Activated CD8-positive, alpha-beta memory T cell treated with anti-CD3 and anti-CD28 coated beads for 1 hour (primary cell): ENCODE measurements around the gene CAMK2G.
A peak's percentile ranks its signal among the peaks of the same experiment; 100 is the strongest.
"Not testable (repeated sequence)": the region's sequence is repeated elsewhere in the genome, so short reads cannot be mapped to it uniquely, and the experiment has no call there.

Experiments used
- DNase-seq, 2 donors: peaks; one replicate each; pipeline ENCODE4 v3.0.0-alpha.2; 2020; ENCODE audit warnings: low read depth in 1 of 2; ENCODE audit errors: extremely low read depth in 1 of 2

Gene CAMK2G

GRCh38 chr10:73874267-73875138, at the start of gene CAMK2G:
TSS of gene CAMK2G (minus strand) at chr10:73874555. CDS start at chr10:73874461, 94 bp downstream.
- peak; percentile 47 to 69 for DNase-seq

- DNase-seq: no peak
These were observed 48.4 kb upstream of the CAMK2G start for GRCh38 chr10:73922864-73923133.

GRCh38 chr10:73922007-73922863, 47.9 kb upstream of the CAMK2G start:
- DNase-seq: no peak

DNA sequence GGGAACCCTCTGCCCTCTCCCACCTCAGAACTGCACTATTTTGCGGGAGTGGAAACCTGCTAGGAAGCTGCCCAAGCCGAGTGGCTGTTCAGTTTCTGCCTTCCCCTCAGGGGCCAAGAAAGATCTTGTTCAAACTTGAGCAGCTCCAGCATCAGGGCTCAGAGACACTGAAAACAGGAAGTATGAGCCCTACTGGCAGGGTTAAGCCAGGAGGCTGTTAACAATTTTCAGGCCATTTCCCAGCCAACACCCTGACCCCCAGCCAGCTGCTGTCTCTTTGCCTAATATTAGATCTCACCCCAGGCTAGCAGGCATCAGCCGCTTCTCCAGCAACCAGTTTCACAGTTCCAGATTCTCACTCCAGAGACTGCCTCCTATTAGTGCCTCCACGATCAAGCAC, 45.7 kb upstream of the CAMK2G start:
- no peak for DNase-seq

GRCh38 chr10:73919481-73919880, 45.1 kb upstream of the CAMK2G start:
- DNase-seq: not testable (repeated sequence)

GRCh38 chr10:73917566-73918305, 43.4 kb upstream of the CAMK2G start:
- DNase-seq: no peak

DNA sequence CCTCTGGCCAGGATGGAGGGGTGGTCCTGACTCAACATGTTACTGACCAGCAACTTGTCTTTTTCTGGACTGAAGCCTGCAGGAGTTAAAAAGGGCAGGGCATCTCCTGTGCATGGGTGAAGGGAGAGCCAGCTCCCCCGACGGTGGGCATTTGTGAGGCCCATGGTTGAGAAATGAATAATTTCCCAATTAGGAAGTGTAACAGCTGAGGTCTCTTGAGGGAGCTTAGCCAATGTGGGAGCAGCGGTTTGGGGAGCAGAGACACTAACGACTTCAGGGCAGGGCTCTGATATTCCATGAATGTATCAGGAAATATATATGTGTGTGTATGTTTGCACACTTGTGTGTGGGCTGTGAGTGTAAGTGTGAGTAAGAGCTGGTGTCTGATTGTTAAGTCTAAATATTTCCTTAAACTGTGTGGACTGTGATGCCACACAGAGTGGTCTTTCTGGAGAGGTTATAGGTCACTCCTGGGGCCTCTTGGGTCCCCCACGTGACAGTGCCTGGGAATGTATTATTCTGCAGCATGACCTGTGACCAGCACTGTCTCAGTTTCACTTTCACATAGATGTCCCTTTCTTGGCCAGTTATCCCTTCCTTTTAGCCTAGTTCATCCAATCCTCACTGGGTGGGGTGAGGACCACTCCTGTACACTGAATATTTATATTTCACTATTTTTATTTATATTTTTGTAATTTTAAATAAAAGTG, 42.6 kb upstream of the CAMK2G start:
- no peak for DNase-seq

DNA sequence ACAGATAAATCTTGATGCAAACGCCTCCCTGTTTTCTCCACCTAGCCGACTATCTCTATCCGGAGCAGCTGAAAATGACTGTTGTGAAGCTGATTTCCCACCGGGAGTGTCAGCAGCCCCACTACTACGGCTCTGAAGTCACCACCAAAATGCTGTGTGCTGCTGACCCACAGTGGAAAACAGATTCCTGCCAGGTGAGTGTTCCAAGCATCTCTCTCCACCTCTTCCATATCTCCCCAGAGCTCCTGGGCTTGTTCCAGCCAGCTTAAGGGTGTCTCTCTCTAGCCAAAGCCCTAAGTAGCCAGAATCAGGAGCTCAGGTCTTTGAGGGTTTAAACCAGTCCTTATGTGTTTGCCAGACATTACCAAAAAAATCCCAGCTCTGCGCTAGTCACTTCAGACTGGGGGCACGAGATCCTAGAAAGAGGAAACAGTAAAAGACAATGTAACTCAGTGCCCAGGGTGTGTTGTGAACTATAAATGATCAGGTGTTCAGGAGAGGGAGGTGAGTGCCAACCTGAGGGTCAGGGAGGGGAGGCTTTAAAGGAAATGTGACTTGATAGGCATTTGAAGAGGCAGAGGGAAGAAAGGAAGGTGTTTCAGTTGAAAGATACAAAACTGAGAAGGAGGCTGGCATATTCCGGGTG, 41.0 kb upstream of the CAMK2G start:
- no peak for DNase-seq

DNA sequence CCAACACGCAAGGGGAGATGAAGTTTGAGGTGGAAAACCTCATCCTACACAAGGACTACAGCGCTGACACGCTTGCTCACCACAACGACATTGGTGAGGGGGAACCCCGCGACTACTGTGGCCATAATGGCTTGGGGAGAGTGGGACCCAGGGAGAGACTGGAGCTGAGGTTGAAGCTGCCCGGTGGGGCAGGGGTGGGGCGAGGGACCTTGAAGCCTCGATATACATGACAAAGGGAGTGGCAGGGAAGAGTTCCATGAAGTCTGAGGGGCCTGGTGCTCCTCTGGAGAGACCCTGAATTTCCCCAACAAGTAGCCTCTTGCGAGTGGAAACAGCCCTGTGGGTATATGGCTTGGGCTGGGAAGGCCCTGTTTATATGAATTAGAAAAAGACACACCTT, 39.7 kb upstream of the CAMK2G start:
- DNase-seq: no peak

- no peak for DNase-seq
These were observed 37.2 kb upstream of the CAMK2G start for GRCh38 chr10:73911553-73912004.

DNA sequence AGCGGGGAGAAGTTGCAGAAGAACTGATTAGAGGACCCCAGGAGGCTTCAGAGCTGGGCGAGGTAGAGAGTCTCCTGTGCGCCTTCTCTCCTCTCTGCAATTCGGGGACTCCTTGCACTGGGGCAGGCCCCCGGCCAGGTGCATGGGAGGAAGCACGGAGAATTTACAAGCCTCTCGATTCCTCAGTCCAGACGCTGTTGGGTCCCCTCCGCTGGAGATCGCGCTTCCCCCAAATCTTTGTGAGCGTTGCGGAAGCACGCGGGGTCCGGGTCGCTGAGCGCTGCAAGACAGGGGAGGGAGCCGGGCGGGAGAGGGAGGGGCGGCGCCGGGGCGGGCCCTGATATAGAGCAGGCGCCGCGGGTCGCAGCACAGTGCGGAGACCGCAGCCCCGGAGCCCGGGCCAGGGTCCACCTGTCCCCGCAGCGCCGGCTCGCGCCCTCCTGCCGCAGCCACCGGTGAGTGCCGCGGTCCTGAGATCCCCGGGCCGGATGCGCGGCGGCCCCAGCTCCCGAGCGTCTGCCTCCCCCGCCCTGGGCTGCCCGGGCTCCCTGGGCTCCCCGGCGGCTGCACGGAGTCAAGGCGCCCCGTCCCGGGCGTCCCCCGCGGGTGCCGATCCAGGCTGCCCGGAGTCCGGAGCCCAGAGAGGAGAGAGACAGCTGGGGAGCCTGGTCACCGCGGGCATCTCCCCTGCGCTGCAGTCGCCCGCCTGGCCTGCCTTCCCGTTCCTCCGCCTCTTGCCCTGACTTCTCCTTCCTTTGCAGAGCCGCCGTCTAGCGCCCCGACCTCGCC, 36.6 kb upstream of the CAMK2G start, which contains the start of gene PLAU:
TSS of gene PLAU (plus strand) at position 369 of the 789 bp plus-strand sequence. CDS start 424 bp downstream, outside the sequence.
- DNase-seq: no peak

- DNase-seq: no peak
These were observed 36.0 kb upstream of the CAMK2G start for GRCh38 chr10:73910401-73910763.

DNA sequence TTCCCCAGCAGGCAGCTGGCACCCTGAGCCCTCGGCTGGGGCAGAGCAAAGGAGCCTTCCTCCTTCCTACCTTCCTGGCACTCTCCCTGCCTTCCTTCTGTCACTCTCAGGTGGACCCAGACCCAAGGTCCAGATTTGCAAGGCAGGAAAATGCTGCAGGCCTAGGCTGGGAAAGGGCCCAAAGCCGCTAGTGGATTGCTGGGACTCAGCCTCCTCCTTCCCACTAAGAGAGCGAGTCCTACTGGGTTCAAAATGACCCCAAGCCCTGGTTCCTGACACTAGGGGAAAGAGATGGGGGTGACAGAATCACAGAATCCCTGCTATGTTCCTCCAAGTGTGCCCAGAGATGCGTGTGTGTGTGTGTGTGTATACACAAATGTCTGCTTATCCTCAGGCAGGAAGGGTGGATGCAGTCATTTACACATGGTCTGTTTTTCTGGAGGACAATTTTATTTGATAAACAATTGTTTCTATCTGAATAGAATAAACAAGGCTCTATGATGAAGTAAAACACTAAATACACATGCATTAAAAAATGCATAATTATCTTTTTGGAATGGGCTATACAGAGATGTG, 35.3 kb upstream of the CAMK2G start:
- DNase-seq: no peak

GRCh38 chr10:73908853-73909539, 34.6 kb upstream of the CAMK2G start:
- no peak for DNase-seq

GRCh38 chr10:73907841-73908517, 33.6 kb upstream of the CAMK2G start:
- DNase-seq: no peak

- DNase-seq: no peak
These were observed 32.4 kb upstream of the CAMK2G start for GRCh38 chr10:73906524-73907447.
